ENCODE results near the gene KIAA0513.

DNA sequence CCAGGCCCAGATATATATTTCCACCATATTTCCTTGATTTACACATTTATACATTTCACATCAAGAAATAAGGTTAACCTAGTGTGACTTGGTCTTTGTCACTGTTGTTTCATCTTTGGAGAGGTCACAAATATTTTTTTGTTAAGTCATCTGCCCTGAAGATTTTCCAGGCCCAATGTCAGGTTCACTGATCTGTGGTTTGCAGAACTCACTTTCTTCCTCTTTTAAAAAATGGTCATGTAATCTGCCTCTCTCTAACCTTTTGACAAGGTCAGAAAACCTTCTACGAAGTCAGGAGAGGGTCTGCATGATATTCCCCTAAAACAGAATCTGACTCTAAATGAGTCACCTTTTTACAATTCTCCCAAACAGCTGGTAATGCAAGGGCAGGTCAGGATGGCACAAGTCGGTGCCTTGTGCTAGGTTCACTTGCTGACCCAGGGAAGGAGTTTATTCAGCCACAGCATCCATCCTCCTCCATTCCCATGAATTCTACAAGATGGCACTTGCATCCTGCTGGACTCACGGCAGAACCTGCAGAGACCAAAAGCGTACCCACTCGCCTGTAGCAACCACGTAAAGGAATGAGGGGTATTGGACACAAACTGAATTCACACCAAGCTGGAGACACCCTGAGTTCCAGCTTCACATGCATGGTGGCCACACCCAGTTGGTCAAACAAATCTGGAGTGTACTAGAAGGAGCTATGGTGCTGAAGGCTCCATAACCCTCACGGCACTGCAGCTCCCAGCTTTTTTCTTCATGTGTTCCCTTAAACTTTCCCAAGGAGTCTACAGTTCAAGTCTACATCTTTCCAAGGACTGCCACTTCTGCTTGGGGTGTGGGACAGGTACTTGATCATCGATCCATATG, 1.6 kb upstream of the KIAA0513 start:
- TF ChIP-seq, protein P1, sequence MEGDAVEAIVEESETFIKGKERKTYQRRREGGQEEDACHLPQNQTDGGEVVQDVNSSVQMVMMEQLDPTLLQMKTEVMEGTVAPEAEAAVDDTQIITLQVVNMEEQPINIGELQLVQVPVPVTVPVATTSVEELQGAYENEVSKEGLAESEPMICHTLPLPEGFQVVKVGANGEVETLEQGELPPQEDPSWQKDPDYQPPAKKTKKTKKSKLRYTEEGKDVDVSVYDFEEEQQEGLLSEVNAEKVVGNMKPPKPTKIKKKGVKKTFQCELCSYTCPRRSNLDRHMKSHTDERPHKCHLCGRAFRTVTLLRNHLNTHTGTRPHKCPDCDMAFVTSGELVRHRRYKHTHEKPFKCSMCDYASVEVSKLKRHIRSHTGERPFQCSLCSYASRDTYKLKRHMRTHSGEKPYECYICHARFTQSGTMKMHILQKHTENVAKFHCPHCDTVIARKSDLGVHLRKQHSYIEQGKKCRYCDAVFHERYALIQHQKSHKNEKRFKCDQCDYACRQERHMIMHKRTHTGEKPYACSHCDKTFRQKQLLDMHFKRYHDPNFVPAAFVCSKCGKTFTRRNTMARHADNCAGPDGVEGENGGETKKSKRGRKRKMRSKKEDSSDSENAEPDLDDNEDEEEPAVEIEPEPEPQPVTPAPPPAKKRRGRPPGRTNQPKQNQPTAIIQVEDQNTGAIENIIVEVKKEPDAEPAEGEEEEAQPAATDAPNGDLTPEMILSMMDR (IDR thresholded peaks at IDR 0.05), result no peak
- TF ChIP-seq POLR2AphosphoS5 (IDR thresholded peaks at IDR 0.05), result no peak
- no peak for TF ChIP-seq POLR2A (IDR thresholded peaks at IDR 0.05)
- no peak for TF ChIP-seq EP300 (IDR thresholded peaks at IDR 0.05; ENCODE audit: low read depth)
